ENCODE measurements around the gene CERS1. TPM values are rescaled to one million over a fixed set of nuclear protein-coding genes. Genes with fewer than 3 reads are reported as not detected.
"Not testable (repeated sequence)": the region's sequence is repeated elsewhere in the genome, so short reads cannot be mapped to it uniquely, and the experiment has no call there.

CERS1 gene
- total RNA-seq, 1 donor from 2014 or later: 15.7 TPM

- peaks cover 27% of the 10 kb centered on the region for H3K4me1 Mint-ChIP-seq (ENCODE audit: unreplicated experiment)
- no peaks in the 10 kb centered on the region for H3K9me3 Mint-ChIP-seq (ENCODE audit: unreplicated experiment)
- peaks cover 31% of the 10 kb centered on the region for H3K36me3 Mint-ChIP-seq (ENCODE audit: low read depth, unreplicated experiment)
- H3K27me3 Mint-ChIP-seq (ENCODE audit: unreplicated experiment): peaks cover 32% of the 10 kb centered on the region
- peak overlapping the region; percentile 98 for H3K4me3 Mint-ChIP-seq (ENCODE audit: unreplicated experiment)
- no peak for DNase-seq (ENCODE audit: low spot score)
- peak overlapping the region; percentile 98 for H3K27ac Mint-ChIP-seq (ENCODE audit: unreplicated experiment)
- TF ChIP-seq CTCF (IDR thresholded peaks at IDR 0.05; ENCODE audit: unreplicated experiment): no peak
Observed at GRCh38 chr19:18920400-18920799, 24.4 kb upstream of the CERS1 start.

- DNase-seq (ENCODE audit: low spot score): no peak
- peak overlapping the region; percentile 98 for H3K4me3 Mint-ChIP-seq (ENCODE audit: unreplicated experiment)
- H3K9me3 Mint-ChIP-seq (ENCODE audit: unreplicated experiment): no peaks in the 10 kb centered on the region
- peak overlapping the region; percentile 98 for H3K27ac Mint-ChIP-seq (ENCODE audit: unreplicated experiment)
- H3K36me3 Mint-ChIP-seq (ENCODE audit: low read depth, unreplicated experiment): peaks cover 31% of the 10 kb centered on the region
- H3K4me1 Mint-ChIP-seq (ENCODE audit: unreplicated experiment): peaks cover 27% of the 10 kb centered on the region
- peaks cover 32% of the 10 kb centered on the region for H3K27me3 Mint-ChIP-seq (ENCODE audit: unreplicated experiment)
- TF ChIP-seq CTCF (IDR thresholded peaks at IDR 0.05; ENCODE audit: unreplicated experiment): no peak
Observed at GRCh38 chr19:18919900-18920214, 23.9 kb upstream of the CERS1 start.

DNA sequence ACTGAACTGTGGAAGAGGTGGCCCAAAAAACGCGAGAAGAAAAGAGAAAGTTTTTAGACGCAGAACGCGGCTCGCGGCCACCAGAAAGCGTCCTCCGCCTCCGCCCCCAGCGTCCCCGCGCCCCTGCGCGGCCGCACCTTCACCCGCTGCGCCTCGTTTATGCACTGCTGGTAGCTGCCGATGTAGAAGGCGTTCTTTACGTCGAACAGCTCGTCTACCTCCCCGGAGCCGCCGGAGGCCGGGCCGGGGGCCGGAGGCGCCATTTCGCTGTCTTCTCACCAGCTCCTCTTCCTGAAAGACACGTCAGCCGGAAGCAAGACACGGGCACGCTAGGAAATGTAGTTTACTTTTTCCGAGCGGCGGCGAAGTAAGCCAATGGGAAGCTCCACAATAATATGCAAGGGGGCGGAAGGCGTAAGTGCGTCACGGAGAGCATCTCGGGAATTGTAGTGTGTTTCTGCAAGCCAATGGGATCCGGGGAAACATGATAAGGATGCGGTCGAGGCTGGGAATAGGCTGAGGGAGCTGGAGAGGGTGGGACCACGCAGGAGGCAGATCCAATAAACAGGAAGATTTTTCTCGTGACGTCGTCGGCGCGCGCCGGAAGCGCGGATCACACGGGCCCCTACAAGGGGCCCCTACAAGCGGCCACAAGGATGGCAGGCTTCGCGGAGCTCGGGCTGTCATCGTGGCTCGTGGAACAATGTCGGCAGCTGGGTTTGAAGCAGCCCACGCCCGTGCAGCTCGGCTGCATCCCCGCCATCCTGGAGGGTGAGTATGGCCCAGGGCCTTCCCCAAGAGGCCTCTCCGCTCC is 23.3 kb upstream of the CERS1 start, which contains the start of the genes COPE and DDX49:
COPE (minus strand) TSS at position 302 of the 814 bp plus-strand sequence; CDS start at position 263, 39 bp downstream.
DDX49 (plus strand) TSS at position 630 of the 814 bp plus-strand sequence; CDS start at position 657, 27 bp downstream.
- TF ChIP-seq CTCF (IDR thresholded peaks at IDR 0.05; ENCODE audit: unreplicated experiment): no peak
- H3K9me3 Mint-ChIP-seq (ENCODE audit: unreplicated experiment): no peaks in the 10 kb centered on the region
- H3K27ac Mint-ChIP-seq (ENCODE audit: unreplicated experiment): peak within 1 kb of the TSS; percentile 98
- peak within 1 kb of the TSS; percentile 98 for H3K4me3 Mint-ChIP-seq (ENCODE audit: unreplicated experiment)
- H3K27me3 Mint-ChIP-seq (ENCODE audit: unreplicated experiment): peaks cover 32% of the 10 kb centered on the region
- peaks cover 24% of the 10 kb centered on the region for H3K4me1 Mint-ChIP-seq (ENCODE audit: unreplicated experiment)
- peaks cover 27% of the 10 kb centered on the region for H3K36me3 Mint-ChIP-seq (ENCODE audit: low read depth, unreplicated experiment)
- DNase-seq (ENCODE audit: low spot score): peak; percentile 90

GRCh38 chr19:18917593-18917992 is 21.6 kb upstream of the CERS1 start:
- Mint-ChIP-seq H3K4me1 (ENCODE audit: unreplicated experiment) (peaks cover 24% of the 10 kb centered on the region), H3K4me3 (ENCODE audit: unreplicated experiment) (peak overlapping the region; percentile 32), H3K27me3 (ENCODE audit: unreplicated experiment) (peaks cover 25% of the 10 kb centered on the region), H3K36me3 (ENCODE audit: low read depth, unreplicated experiment) (peaks cover 21% of the 10 kb centered on the region)
- not testable (repeated sequence) for DNase-seq (ENCODE audit: low spot score); H3K27ac Mint-ChIP-seq (ENCODE audit: unreplicated experiment); H3K9me3 Mint-ChIP-seq (ENCODE audit: unreplicated experiment)

- H3K36me3 Mint-ChIP-seq (ENCODE audit: low read depth, unreplicated experiment): peaks cover 15% of the 10 kb centered on the region
- peaks cover 18% of the 10 kb centered on the region for H3K4me1 Mint-ChIP-seq (ENCODE audit: unreplicated experiment)
- no peak overlapping the region for H3K27ac Mint-ChIP-seq (ENCODE audit: unreplicated experiment)
- TF ChIP-seq CTCF (IDR thresholded peaks at IDR 0.05; ENCODE audit: unreplicated experiment): peak; percentile 32
- H3K9me3 Mint-ChIP-seq (ENCODE audit: unreplicated experiment): no peaks in the 10 kb centered on the region
- peak overlapping the region; percentile 65 for H3K4me3 Mint-ChIP-seq (ENCODE audit: unreplicated experiment)
- peaks cover 13% of the 10 kb centered on the region for H3K27me3 Mint-ChIP-seq (ENCODE audit: unreplicated experiment)
- DNase-seq (ENCODE audit: low spot score): peak; percentile 41
Observed at GRCh38 chr19:18915639-18916038, 19.7 kb upstream of the CERS1 start.

Measured in endothelial cell (in vitro differentiated cells).